Measurements from ENCODE around the gene SMURF2.
A peak's percentile ranks its signal among the peaks of the same experiment; 100 is the strongest.
"Not testable (repeated sequence)": the region's sequence is repeated elsewhere in the genome, so short reads cannot be mapped to it uniquely, and the experiment has no call there.

Gene SMURF2

GRCh38 chr17:64579917-64580316 lies 82.2 kb downstream of the SMURF2 start:
- no peak overlapping the region for H3K27ac ChIP-seq
- TF ChIP-seq, protein P1, sequence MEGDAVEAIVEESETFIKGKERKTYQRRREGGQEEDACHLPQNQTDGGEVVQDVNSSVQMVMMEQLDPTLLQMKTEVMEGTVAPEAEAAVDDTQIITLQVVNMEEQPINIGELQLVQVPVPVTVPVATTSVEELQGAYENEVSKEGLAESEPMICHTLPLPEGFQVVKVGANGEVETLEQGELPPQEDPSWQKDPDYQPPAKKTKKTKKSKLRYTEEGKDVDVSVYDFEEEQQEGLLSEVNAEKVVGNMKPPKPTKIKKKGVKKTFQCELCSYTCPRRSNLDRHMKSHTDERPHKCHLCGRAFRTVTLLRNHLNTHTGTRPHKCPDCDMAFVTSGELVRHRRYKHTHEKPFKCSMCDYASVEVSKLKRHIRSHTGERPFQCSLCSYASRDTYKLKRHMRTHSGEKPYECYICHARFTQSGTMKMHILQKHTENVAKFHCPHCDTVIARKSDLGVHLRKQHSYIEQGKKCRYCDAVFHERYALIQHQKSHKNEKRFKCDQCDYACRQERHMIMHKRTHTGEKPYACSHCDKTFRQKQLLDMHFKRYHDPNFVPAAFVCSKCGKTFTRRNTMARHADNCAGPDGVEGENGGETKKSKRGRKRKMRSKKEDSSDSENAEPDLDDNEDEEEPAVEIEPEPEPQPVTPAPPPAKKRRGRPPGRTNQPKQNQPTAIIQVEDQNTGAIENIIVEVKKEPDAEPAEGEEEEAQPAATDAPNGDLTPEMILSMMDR (conservative IDR thresholded peaks at IDR 0.05): peak; percentile 27
- TF ChIP-seq ZFX (IDR thresholded peaks at IDR 0.05): no peak

- not testable (repeated sequence) for H3K27ac ChIP-seq
Measured at GRCh38 chr17:64577025-64577424, 85.1 kb downstream of the SMURF2 start.

- no peak for TF ChIP-seq ZFX (IDR thresholded peaks at IDR 0.05)
- TF ChIP-seq, protein P1 (conservative IDR thresholded peaks at IDR 0.05): no peak
- no peak overlapping the region for H3K27ac ChIP-seq
Measured at GRCh38 chr17:64575431-64575830, 86.7 kb downstream of the SMURF2 start.

DNA sequence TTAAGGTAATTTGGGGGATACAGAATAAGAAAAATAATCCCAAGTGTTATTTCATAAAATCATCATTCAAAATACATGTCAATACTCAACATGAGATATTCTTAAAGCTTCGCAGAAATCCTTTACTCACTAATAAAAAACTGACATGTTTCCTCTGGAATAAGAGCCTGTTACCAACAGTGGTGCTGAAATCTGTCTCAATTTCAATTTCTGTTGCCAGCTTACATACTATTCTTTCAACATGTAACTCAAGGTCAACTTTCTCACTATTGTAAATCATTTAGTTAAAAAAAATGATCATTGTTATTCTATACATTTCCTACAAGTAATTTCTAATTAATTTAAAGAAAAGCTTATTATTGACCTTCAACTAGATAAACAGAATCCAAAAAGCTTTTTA lies 87.5 kb downstream of the SMURF2 start:
- H3K27ac ChIP-seq: no peak overlapping the region
- no peak for TF ChIP-seq ZFX (IDR thresholded peaks at IDR 0.05)
- TF ChIP-seq, protein P1 (conservative IDR thresholded peaks at IDR 0.05): no peak

GRCh38 chr17:64573214-64573613 lies 88.9 kb downstream of the SMURF2 start:
- no peak overlapping the region for H3K27ac ChIP-seq
- TF ChIP-seq, protein P1 (conservative IDR thresholded peaks at IDR 0.05): no peak
- TF ChIP-seq ZFX (IDR thresholded peaks at IDR 0.05): no peak

GRCh38 chr17:64572682-64573154 lies 89.4 kb downstream of the SMURF2 start:
- TF ChIP-seq ZFX (IDR thresholded peaks at IDR 0.05): no peak
- TF ChIP-seq, protein P1 (conservative IDR thresholded peaks at IDR 0.05): no peak
- no peak overlapping the region for H3K27ac ChIP-seq

DNA sequence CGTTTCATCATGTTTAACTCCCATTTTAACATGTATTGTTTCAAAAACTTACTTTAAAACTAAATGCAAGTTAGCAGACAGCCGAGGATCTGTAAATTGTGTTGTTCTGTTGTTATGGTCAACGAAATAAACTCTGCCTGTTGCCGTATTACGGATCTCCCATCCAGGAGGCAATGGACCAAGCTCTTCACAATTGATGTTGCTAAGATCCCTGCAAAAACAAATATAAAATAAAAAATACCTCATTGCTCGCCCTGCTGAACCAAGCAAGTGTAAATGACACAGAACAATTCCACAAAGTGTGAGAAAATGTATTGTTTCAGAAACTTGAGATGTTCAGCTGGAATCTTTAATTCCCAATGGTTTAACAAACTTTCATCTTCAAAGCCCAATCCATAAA lies 90.4 kb downstream of the SMURF2 start:
- H3K27ac ChIP-seq: no peak overlapping the region
- TF ChIP-seq, protein P1 (conservative IDR thresholded peaks at IDR 0.05): no peak
- TF ChIP-seq ZFX (IDR thresholded peaks at IDR 0.05): no peak

GRCh38 chr17:64565563-64565962 lies 96.5 kb downstream of the SMURF2 start:
- no peak overlapping the region for H3K27ac ChIP-seq
- TF ChIP-seq, protein P1 (conservative IDR thresholded peaks at IDR 0.05): no peak
- TF ChIP-seq ZFX (IDR thresholded peaks at IDR 0.05): no peak

Data from C4-2B (cell line).